Epithelial cell of proximal tubule (primary cell): ENCODE measurements around the gene TMEM115. TPM values are rescaled to one million over a fixed set of nuclear protein-coding genes. Genes with fewer than 3 reads are reported as not detected.

Source experiments
- DNase-seq: peaks from one replicate; pipeline ENCODE4 v3.0.0-alpha.2; 2011; ENCODE audit warnings: low read depth
- H3K4me3 ChIP-seq: 2 replicates; pipeline ENCODE4 v1.5.1; 2011; ENCODE audit warnings: low read depth, mild to moderate bottlenecking, low read length
- total RNA-seq: library from RNA; depleted of rRNA; stranded (reverse); fragments of >200 nt; gene quantifications from 2 replicates; pipeline ENCODE4 v1.2.3, GENCODE V29; 2015
- TF ChIP-seq, protein P1 (sequence below): conservative IDR thresholded peaks from 2 replicates; pipeline ENCODE4 v1.5.1; 2012; ENCODE audit warnings: low read depth, mild to moderate bottlenecking, low read length

The TMEM115 gene
- total RNA-seq, 1 donor from 2014 or later: 54.6 TPM

DNA sequence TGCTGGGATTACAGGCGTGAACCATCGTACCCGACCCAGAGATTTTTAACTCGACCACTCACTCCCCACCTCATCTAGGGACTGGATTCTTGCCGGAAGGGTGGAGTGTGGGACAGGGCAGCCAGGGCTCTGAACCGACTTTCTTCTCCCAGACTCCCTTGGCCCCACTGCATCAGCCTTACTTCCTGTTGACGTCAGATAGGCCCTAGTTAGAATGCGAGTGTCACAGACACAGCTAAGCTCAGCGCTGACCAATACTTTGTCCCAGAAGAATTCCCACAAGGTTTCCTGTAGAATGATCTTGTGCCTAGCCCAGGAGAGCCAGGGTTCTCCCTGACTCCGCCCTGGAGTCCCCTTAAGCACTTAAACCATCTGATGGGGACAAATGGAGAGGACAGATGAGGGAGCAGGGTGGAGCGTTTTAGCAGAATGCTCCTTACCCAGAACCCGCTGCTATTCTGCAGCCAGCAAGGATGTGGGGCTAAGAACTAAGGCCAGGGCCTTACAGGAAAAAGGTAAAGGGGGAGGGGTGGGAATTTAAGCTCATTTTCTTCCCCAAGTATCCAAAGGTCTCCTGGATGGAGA is 25.5 kb downstream of the TMEM115 start:
- TF ChIP-seq, protein P1, sequence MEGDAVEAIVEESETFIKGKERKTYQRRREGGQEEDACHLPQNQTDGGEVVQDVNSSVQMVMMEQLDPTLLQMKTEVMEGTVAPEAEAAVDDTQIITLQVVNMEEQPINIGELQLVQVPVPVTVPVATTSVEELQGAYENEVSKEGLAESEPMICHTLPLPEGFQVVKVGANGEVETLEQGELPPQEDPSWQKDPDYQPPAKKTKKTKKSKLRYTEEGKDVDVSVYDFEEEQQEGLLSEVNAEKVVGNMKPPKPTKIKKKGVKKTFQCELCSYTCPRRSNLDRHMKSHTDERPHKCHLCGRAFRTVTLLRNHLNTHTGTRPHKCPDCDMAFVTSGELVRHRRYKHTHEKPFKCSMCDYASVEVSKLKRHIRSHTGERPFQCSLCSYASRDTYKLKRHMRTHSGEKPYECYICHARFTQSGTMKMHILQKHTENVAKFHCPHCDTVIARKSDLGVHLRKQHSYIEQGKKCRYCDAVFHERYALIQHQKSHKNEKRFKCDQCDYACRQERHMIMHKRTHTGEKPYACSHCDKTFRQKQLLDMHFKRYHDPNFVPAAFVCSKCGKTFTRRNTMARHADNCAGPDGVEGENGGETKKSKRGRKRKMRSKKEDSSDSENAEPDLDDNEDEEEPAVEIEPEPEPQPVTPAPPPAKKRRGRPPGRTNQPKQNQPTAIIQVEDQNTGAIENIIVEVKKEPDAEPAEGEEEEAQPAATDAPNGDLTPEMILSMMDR: no peak
- no peak overlapping the region for H3K4me3 ChIP-seq
- no peak for DNase-seq

DNA sequence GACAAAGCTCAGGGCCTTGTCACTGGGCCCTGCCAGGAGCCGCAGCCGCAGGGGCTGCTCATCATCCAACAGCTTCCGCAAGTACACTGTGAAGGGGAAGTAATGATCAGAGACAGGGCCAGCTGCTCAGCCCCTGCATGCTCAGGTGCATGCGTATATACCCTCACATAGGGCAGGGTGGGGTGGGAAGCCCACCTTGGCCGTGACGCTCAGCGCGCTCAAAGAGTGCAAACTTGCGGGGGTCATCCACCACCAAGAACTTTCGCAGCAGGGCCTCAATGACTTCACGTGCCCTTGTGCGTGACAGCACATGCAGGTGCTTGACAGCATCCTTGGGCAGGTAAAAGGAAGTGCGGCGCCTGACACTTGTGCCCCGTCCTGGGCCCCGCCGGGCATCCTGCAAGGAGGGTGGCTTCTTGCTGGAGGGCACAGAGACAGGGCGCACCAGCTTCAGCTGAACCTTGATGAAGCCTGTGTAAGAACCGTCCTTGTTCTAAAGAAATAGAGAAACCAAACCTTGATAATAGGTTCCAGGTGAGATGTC is 27.9 kb downstream of the TMEM115 start:
- TF ChIP-seq, protein P1: no peak
- no peak overlapping the region for H3K4me3 ChIP-seq
- no peak for DNase-seq

DNA sequence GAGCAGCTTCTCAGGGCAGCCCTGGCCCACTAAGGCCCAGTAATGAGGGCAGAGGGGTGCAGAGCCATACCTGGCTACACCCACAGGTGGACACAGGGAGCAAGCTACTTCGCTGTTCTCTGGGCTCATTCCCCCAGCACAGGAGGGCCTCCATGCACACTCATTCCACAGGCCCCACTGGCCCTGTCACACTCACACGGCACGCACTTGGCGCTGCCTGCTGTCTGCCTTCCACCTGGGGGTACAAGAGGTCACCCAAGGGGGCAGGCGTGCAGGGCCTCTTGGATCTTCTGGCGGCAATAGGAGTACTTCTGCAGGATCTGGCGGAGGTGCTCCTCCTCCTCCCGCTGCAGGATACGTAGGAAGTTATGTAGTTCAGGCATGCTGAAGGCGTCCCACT is 29.0 kb downstream of the TMEM115 start:
- DNase-seq: no peak
- H3K4me3 ChIP-seq: no peak overlapping the region
- TF ChIP-seq, protein P1: no peak

DNA sequence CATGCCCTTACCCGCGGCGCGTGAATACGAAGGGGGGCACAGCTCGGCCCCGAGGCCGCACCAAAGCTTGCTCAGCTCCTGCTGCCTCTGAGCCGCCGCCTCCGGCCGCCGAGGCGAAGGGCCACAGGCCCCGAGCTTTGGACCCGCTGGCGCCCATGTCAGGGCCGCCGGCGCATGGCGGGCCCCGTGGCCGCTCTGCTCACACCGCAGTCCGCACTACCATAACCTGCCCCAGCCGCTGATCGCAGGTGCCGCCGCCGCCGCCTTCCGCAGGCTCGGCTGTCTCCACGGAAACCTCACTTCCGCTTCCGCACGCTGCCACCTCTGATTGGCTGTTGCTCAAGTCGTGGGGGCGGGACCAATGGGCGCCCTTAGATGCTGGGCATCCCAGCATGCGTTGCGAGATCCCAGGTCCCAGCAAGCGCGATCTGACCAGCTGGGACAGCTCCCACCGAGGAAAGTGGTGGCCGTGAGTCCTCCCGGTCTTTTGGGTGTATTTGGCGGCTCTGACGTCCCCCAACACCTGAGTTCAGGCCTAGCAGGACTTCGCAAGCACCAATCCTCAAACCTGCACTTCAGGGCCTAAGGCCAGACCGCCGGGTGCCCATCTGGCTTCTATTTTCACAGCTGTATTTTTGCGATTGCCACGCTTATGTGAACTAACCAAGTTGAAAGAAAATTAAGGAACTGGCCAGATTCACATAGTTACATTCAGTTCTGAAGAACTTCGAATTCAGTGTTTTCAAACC is 31.2 kb downstream of the TMEM115 start, which contains the start of gene TUSC2:
Gene TUSC2 (minus strand): TSS at position 281 of the 749 bp plus-strand sequence. CDS start 124 bp downstream, at position 157.
- peak within 1 kb of the TSS; percentile 98 for H3K4me3 ChIP-seq
- TF ChIP-seq, protein P1: no peak
- DNase-seq: no peak

DNA sequence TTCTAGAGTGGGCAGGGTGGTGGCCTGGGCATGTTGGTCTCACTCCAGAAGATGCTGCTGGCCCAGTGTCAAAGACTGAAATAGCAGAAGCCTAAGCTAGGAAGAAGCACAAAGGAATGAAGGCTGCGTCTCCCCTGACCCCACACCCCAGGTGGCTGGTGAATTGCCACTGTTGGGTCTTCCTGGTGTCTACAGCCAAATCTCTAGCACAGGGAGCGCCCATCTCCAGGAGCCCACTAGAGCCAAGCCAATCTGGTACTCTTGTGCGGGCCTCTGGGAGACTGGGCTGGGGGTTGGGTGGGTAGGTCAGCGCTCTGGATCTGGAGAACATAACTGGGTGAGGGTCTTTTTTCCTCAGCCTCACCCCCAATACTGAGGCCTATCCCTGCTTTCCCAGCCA is 32.2 kb downstream of the TMEM115 start:
- DNase-seq: no peak
- peak overlapping the region; percentile 98 for H3K4me3 ChIP-seq
- TF ChIP-seq, protein P1: no peak

DNA sequence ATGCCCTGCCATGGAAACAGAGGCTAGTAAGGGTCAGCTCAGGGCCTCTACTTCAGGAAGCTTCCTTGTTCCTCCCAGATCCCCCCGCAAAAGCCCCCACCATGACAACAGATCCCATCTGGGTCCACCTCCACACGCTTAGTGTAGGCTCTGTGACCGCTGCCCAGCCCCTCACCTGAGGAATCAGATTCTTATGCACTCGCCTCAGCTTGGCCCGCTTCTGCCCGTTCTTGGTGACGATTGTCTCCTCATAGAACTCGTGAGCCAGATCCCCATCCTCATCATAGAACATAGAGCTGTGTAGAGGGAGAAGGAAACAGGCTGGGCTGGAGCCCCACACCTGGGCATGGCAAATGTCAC is 33.2 kb downstream of the TMEM115 start:
- TF ChIP-seq, protein P1: no peak
- DNase-seq: no peak
- H3K4me3 ChIP-seq: no peak overlapping the region
